Measurements from ENCODE around the gene CPEB4.

DNA sequence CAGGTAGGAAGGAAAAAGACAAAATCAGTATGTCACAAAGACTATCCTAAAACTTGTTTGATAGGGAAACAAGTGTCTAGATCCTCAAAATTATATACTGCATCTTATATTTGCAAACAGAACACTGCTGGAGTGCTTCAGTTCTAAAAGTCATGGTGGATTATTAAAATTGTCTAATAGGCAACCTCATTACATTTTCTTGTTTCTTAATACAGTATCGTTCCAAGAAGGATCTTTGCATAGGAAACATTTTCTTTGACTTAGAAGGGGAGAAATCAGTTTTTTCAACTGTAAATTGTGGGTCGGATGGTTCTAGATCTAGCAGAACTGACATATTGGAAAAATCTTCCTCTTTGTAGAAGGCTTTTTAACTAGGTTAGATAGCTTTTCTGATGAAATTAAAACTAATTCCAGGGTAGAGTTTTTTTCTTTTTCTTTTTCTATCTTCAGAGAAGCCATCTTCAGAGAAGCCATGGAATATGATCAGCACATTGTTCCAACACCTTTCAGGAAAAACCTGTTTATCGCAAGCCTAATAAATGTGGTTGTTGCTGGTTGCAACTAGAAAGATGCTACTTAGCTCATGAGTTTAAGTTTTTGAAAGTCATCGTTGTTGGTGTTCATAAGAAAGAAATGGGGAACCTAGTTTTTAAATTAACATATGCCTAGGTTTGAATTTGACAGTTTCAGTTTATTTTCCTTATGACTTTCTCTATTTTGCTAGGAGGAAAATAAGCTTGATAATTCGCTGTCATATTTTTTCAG, 7.4 kb downstream of the CPEB4 start:
- no peak for TF ChIP-seq CTCF (IDR thresholded peaks at IDR 0.05)
- no peak for TF ChIP-seq POLR2A (IDR thresholded peaks at IDR 0.05)
